SU-DHL-6 (cell line): Measurements from ENCODE around the gene ATP2A3.

ENCODE experiments used
- H2AFZ ChIP-seq: fragments of 200-600 bp; sonication (generic); 2 replicates; pipeline ENCODE4 v1.6.1; 2014; ENCODE audit warnings: low read depth, mild to moderate bottlenecking, moderate library complexity, mixed read lengths, antibody characterized with exemption, low read length; ENCODE audit not compliant: severe bottlenecking
- H3F3A ChIP-seq: fragments of 200-600 bp; shearing (Covaris generic); 2 replicates; pipeline ENCODE4 v1.6.0; 2016; ENCODE audit warnings: antibody characterized with exemption, mild to moderate bottlenecking; ENCODE audit not compliant: insufficient read depth
- H3K27ac ChIP-seq: fragments of 200-600 bp; sonication (generic); 2 replicates; pipeline ENCODE4 v1.5.1; 2016; ENCODE audit warnings: low read depth, mild to moderate bottlenecking, low read length, moderate library complexity, mixed read lengths
- H3K27me3 ChIP-seq: fragments of 200-600 bp; sonication (generic), shearing (Covaris generic); 2 replicates; pipeline ENCODE4 v1.6.0; 2014; ENCODE audit warnings: mild to moderate bottlenecking, low read length
- H3K36me3 ChIP-seq: fragments of 200-600 bp; sonication (generic); 2 replicates; pipeline ENCODE4 v1.6.1; 2014; ENCODE audit warnings: mild to moderate bottlenecking, low read length, mixed read lengths
- H3K4me2 ChIP-seq: fragments of 300-600, 200-600 bp; shearing (Covaris generic), sonication (generic); 2 replicates; pipeline ENCODE4 v1.6.0; 2014; ENCODE audit warnings: low read length, low read depth, mild to moderate bottlenecking; ENCODE audit not compliant: poor library complexity, severe bottlenecking
- H3K4me3 ChIP-seq: fragments of 200-600 bp; sonication (generic); 2 replicates; pipeline ENCODE4 v1.5.1; 2014; ENCODE audit warnings: antibody characterized with exemption, low read length, mild to moderate bottlenecking, mixed read lengths; ENCODE audit not compliant: insufficient read depth, poor library complexity, severe bottlenecking
- H3K79me2 ChIP-seq: fragments of 200-600 bp; sonication (generic); 2 replicates; pipeline ENCODE4 v1.6.1; 2014; ENCODE audit warnings: mild to moderate bottlenecking, low read length, moderate library complexity; ENCODE audit not compliant: insufficient read depth
- H3K9ac ChIP-seq: fragments of 200-600 bp; sonication (generic); 2 replicates; pipeline ENCODE4 v1.7.0; 2014; ENCODE audit warnings: mild to moderate bottlenecking, low read length
- H3K9me2 ChIP-seq: fragments of 200-600 bp; sonication (generic); replicated peaks from 2 replicates; pipeline ENCODE4 v1.6.1; 2014; ENCODE audit warnings: low read length; ENCODE audit not compliant: insufficient read depth
- H3K9me3 ChIP-seq: fragments of 200-600 bp; sonication (generic); 2 replicates; pipeline ENCODE4 v1.6.1; 2014; ENCODE audit warnings: low read length, mixed read lengths; ENCODE audit not compliant: insufficient read depth
- H4K20me1 ChIP-seq: fragments of 200-600 bp; sonication (generic); 2 replicates; pipeline ENCODE4 v1.6.1; 2014; ENCODE audit warnings: low read depth, mild to moderate bottlenecking, antibody characterized with exemption, low read length, moderate library complexity, mixed read lengths
- CTCF ChIP-seq: fragments of 200-600 bp; sonication (generic); IDR thresholded peaks from one replicate; pipeline ENCODE4 v1.5.1; 2017; ENCODE audit warnings: antibody characterized with exemption, mild to moderate bottlenecking, low read length, moderate library complexity; ENCODE audit not compliant: insufficient read depth, poor library complexity, severe bottlenecking
- EZH2phosphoT487 ChIP-seq: fragments of 200-600 bp; sonication (generic), shearing (Covaris generic); conservative IDR thresholded peaks from 2 replicates; pipeline ENCODE4 v1.6.1; 2018; ENCODE audit warnings: mild to moderate bottlenecking, antibody characterized with exemption, low read length, moderate library complexity, mixed read lengths

Gene ATP2A3

GRCh38 chr17:3983606-3984484 is 19.6 kb upstream of the ATP2A3 start:
- Histone ChIP-seq H2AFZ (no peak overlapping the region), H3K27me3 (no peaks in the 10 kb centered on the region), H3F3A (no peaks in the 10 kb centered on the region), H4K20me1 (no peaks in the 10 kb centered on the region), H3K9me3 (no peaks in the 10 kb centered on the region), H3K79me2 (no peaks in the 10 kb centered on the region), H3K9ac (no peak overlapping the region), H3K9me2 (no peaks in the 10 kb centered on the region), H3K36me3 (no peaks in the 10 kb centered on the region), H3K27ac (no peak overlapping the region), H3K4me2 (no peak overlapping the region), H3K4me3 (no peak overlapping the region)
- TF ChIP-seq EZH2phosphoT487 (no peak), CTCF (no peak)

- TF ChIP-seq CTCF, result no peak
- no peak for TF ChIP-seq EZH2phosphoT487
- Histone ChIP-seq H3K36me3 (no peaks in the 10 kb centered on the region), H3K4me2 (no peak overlapping the region), H3K9ac (no peak overlapping the region), H3K27me3 (no peaks in the 10 kb centered on the region), H3K9me3 (no peaks in the 10 kb centered on the region), H2AFZ (no peak overlapping the region), H4K20me1 (no peaks in the 10 kb centered on the region), H3K4me3 (no peak overlapping the region), H3K9me2 (no peaks in the 10 kb centered on the region), H3K79me2 (no peaks in the 10 kb centered on the region), H3F3A (no peaks in the 10 kb centered on the region), H3K27ac (no peak overlapping the region)
These were observed 18.3 kb upstream of the ATP2A3 start for GRCh38 chr17:3982541-3983017.

- Histone ChIP-seq H3K27me3 (no peaks in the 10 kb centered on the region), H3K4me3 (no peak overlapping the region), H2AFZ (no peak overlapping the region), H3K9me2 (no peaks in the 10 kb centered on the region), H3K4me2 (no peak overlapping the region), H3K9ac (no peak overlapping the region), H3K9me3 (no peaks in the 10 kb centered on the region), H3K36me3 (no peaks in the 10 kb centered on the region), H4K20me1 (no peaks in the 10 kb centered on the region), H3F3A (no peaks in the 10 kb centered on the region), H3K27ac (no peak overlapping the region), H3K79me2 (no peaks in the 10 kb centered on the region)
- no peak for TF ChIP-seq EZH2phosphoT487
These were observed 17.9 kb upstream of the ATP2A3 start for GRCh38 chr17:3982113-3982512.

GRCh38 chr17:3981455-3981854 is 17.2 kb upstream of the ATP2A3 start:
- Histone ChIP-seq H3K9ac (no peak overlapping the region), H4K20me1 (no peaks in the 10 kb centered on the region), H3K27me3 (no peaks in the 10 kb centered on the region), H3K9me2 (no peaks in the 10 kb centered on the region), H3K4me3 (no peak overlapping the region), H3K27ac (no peak overlapping the region), H3K4me2 (no peak overlapping the region), H3K9me3 (no peaks in the 10 kb centered on the region), H2AFZ (no peak overlapping the region), H3K79me2 (no peaks in the 10 kb centered on the region), H3F3A (no peaks in the 10 kb centered on the region), H3K36me3 (no peaks in the 10 kb centered on the region)
- TF ChIP-seq CTCF (no peak), EZH2phosphoT487 (no peak)
